Measurements from ENCODE around the gene SMAD3.
"Not testable (repeated sequence)": the region's sequence is repeated elsewhere in the genome, so short reads cannot be mapped to it uniquely, and the experiment has no call there.

SMAD3 gene

DNA sequence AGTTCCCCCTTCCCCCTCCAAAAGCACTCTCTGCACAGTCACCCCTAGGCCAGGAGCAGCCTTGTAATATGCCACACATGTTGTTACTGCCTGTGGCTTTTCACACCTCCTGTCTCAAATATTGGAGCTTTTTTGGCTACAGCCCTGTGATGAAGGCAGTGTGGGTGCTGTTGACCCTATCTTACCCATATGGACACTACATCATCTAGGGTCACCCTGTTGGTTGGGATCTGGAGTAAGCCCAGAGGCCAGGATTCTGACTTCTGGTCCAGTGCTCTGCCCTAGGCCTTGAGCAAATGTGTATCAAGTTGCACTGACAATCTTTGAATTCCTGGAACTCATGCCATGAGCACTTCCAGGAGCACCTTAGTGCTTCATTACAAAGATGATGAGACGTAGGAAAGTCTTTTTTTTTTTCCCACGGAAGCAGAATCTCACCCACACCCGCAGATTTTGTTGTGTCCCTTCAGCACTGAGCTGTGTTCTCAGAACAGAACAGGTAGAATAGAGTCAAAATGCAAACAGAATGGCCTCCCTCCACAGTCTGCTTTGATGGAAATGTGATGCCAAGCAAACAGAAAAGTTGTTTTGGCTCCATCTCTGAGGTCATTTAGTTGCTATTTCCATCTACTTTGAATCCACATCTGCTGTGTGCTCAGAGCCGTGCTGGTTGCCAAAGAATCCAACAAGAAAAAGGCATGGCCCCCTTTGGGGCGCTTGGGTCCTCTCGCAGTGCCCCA lies 49.6 kb downstream of the SMAD3 start:
- no peak for DNase-seq

- no peak for DNase-seq
These were observed 50.2 kb downstream of the SMAD3 start for GRCh38 chr15:67115586-67115969.

DNA sequence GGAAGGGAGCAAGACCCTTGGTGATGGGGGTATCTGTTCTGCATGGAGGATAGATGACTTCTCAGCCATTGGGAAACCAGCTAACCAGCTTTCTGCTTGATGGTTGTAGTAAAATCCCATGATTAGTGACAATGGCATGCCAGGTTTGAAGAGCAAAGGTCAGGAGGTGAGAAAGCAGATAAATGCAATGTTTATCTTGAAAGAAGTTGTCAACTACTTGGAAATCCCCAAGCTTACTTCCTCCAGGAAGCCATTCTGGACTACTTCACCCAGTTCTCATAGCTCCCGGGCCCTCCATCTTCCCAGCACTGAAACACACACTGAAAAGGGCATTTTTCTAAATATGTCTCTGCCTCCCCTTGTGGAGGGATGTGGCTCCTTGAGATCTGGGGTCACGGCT lies 51.3 kb downstream of the SMAD3 start:
- DNase-seq = no peak

GRCh38 chr15:67117370-67117769 lies 52.0 kb downstream of the SMAD3 start:
- no peak for DNase-seq

GRCh38 chr15:67118808-67119207 lies 53.4 kb downstream of the SMAD3 start:
- no peak for DNase-seq

- DNase-seq = no peak
These were observed 53.9 kb downstream of the SMAD3 start for GRCh38 chr15:67119238-67119846.

DNA sequence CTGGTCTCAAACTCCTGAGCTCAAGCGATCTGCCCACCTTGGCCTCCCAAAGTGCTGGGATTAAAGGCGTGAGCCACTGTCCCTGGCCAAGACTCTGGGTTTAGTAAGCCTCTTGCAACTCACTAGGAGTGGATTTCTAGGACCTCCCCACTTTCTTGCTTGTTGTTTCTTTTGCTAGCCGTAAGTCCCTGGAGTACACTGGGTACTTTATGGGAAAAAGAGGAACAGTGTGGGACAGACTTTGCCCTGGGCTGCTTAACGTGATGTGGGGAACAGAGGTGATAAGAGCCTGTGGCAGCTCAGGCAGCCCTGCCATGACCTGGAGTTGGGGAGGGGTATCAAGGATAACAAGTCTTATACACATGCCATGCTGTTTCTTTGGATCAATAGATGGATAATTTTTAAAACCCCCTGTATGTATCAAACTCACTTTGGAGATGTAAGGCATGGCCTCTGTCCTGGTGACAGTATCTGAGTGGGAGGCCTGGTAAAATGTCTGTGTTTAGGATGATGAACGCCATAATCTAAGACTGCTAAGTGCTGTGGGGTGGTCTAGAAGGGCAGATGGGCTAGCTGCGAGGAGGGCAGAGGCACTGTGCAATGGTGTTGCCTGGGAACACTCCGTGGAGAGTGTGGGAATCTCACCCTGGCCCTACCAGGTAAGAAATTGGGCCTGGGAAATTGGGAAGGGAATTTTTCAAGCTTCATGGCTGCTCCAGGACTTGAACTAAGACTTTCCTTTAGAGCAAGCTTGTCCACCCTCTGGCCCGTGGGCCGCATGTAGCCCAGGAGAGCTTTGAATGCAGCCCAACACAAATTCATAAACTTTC lies 54.8 kb downstream of the SMAD3 start:
- DNase-seq = no peak

- DNase-seq = peak; percentile 86
These were observed 55.6 kb downstream of the SMAD3 start for GRCh38 chr15:67120839-67121643.

DNA sequence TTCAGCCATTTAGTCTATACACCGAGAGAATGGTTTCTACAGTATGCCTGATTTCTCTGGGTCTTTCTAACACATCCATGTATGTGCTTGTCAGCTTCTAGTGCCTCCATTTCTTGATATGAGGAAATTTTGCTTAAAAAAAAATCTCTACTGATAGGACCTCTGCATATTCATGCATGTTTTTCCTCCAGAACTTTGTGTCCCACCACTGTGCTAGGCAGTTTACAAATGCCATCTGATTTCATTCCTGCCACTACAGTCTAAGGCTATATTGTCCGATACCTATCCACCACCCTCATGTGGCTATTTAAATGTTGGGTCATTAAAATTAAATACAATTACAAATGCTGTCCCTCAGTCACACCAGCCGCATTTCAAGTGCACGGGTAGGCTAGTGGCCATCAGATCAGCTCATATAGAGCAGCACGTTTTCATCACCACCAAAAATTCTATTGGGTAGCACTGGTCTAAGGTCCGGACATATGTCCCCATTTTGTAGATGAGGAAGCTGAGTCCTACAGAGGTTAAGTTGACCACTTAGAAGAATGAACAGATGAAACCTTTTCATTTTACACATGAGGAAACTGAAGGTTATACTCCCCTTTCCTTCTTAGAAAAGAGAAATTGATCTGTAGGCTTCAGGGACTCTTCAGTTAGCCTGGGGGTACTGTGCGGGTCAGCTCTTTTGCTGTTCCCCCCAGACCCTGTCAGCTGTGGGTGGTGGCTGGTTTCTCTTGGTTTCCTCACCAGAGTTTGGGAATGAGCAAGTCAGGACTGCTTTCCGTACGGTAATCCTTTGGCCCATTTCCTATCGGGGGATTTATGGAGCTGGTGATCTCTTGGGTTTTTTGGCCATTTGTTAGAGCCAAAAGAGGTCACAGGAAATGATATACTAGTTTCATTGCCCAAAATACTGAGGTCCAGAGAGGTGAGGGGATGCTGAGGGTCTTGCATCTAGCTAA lies 56.5 kb downstream of the SMAD3 start:
- DNase-seq = no peak

GRCh38 chr15:67122816-67123215 lies 57.4 kb downstream of the SMAD3 start:
- not testable (repeated sequence) for DNase-seq

- DNase-seq = not testable (repeated sequence)
These were observed 57.9 kb downstream of the SMAD3 start for GRCh38 chr15:67123291-67123690.

GRCh38 chr15:67124111-67124510 lies 58.7 kb downstream of the SMAD3 start:
- no peak for DNase-seq

DNA sequence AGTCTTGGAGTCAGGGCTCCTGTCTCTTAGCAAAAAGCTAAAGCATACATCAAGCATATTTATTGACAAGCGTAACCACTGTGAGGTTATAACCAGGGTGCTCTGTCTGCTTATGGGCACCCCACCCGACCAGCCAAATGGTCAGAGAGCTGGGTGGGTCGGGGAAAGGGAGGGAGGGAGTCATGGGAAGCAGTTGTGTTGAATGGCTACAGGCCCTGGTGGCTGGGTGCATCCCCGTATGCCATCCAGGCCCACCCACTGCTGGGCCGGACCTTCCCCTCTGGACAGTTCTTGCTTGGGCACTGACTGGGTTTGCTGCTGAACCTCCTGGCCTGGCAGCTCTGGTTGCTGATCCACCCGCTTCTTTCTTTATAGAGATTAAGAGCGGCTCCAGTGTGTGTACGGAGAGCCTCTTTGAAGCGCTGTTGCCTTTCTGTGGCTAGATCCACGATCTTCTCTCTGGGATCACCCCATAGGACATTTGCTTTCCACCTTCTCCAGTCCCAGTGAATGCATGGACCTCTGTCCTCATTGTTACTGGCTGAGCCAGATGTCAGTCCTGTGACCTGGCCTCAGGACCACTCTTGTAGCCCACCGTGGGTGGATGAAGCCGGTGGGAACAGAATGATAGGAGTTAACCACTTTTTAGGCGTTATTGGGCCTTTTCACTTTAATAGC lies 59.6 kb downstream of the SMAD3 start:
- no peak for DNase-seq

DNA sequence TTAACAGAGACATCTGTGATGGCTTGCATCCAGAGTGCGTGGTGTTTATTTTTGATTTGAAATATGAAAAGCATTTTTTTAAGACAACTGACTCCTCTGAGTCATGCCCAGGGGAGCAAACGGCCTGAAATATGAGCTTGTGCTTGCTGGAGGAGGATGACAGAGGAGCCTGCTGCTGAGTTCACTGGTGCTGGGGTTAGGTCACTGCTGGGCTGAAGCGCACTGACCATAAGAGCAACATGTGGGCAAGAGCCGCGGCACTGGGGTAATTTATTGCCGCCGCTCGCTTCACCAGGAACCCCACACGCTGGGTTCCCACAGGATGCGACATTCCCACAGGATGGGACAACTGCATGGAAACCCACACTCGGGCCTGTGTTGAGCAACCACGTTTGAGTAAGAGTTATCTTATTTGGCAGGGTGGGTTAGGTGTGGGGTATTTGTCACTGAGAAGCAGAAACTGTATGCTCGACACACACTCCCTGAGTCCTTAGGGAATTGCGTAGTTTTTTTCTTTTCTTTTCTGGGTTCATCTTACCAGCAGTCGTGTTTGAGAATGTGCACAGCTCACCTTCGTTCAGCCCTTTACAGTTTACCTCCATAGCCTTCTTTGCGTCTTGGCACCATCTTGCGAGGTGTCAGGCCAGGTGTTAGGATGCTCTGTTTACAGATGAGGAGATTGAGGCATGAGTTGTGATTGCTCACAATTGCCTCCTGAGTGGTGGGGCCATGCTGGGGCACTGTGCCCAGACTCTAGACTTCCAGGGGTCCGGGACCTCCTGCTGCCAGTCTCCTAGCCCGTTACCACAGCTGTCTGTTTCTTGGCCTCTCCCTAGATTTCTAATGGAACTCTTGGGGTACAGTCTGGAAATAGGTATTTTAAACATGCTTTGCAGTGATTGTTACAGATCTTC lies 60.4 kb downstream of the SMAD3 start:
- no peak for DNase-seq

DNA sequence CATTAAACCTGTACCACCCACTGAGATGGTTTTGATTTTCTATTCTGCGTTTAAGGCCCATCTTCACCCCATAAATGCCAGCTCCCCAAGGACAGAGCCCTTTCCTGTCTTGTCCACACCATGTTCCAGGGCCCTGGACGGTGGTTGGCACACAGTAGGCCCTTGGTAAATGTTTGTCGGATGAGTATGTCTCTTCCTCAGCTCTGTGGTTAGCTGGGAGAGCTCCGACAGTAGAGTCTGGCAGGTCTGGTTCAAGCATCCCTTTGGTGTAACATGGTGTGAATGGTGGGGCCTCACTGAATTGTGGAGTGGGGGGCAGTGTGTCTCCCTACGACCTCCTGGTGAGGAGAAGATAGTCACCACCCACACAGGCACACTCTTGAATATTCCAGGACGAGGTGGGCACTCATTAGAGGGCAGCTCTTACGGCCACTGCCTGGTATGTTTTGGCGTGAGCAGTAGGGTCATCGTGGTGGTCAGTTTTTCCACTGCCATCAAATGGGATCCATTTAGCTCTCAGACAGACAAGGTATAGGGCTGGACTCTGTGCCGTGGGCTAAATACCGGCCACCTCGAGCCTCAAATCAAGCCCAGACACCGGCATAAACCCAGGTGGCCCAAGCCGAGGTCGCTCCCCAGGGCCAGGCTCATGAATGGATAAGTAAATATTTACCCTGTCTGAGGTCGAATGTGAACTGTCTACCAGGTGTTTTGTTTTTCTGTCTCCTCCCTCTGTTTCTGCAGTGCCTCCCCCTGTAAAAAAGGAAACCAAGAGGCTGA lies 61.3 kb downstream of the SMAD3 start:
- DNase-seq = no peak

DNA sequence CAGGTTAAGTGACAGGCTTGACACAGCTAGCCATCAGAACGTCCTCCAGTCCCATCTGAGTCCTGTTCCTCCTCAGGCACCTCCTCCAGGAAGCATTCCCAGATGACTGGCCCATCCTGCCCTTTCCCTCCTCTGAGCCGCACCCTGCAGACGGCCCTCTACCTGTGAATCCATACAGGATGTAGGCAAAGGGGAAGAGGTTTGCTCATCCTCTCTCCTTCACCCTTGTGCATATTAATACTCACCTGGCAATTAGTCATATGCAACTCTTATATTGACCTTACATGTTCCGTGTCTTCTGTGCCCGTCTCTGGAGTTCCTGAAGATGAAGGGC lies 61.9 kb downstream of the SMAD3 start:
- DNase-seq = no peak

GRCh38 chr15:67127965-67128364 lies 62.6 kb downstream of the SMAD3 start:
- DNase-seq = peak; percentile 60

GRCh38 chr15:67130166-67130565 lies 64.8 kb downstream of the SMAD3 start:
- DNase-seq = no peak
